Fibroblast of skin of left quadriceps (primary cell): ENCODE data around the gene C3orf49.

ENCODE experiments used
- DNase-seq, 2 experiments: peaks; one replicate each; pipeline ENCODE4 v3.0.0-alpha.2; 2013; ENCODE audit warnings: low read depth in 2 of 2

C3orf49 gene

GRCh38 chr3:63819151-63819398 lies at the start of gene C3orf49:
C3orf49 (plus strand) TSS chr3:63819299; CDS start chr3:63819472, 173 bp downstream.
- DNase-seq: no peak

- DNase-seq: no peak
Observed at GRCh38 chr3:63774781-63775180, 44.3 kb upstream of the C3orf49 start.

- no peak for DNase-seq
Observed at GRCh38 chr3:63779227-63779626, 39.9 kb upstream of the C3orf49 start.

GRCh38 chr3:63791974-63792373 lies 27.1 kb upstream of the C3orf49 start:
- peak; percentile 46 to 54 for DNase-seq

- DNase-seq: no peak
Observed at GRCh38 chr3:63795438-63795837, 23.7 kb upstream of the C3orf49 start.

GRCh38 chr3:63798544-63798943 lies 20.6 kb upstream of the C3orf49 start:
- no peak for DNase-seq

- DNase-seq: no peak
Observed at GRCh38 chr3:63798949-63799348, 20.1 kb upstream of the C3orf49 start.

GRCh38 chr3:63800097-63800496 lies 19.0 kb upstream of the C3orf49 start:
- no peak for DNase-seq

- DNase-seq: no peak
Observed at GRCh38 chr3:63803911-63804310, 15.2 kb upstream of the C3orf49 start.

GRCh38 chr3:63807961-63808565 lies 11.0 kb upstream of the C3orf49 start:
- no peak for DNase-seq

- DNase-seq: no peak
Observed at GRCh38 chr3:63808633-63809032, 10.5 kb upstream of the C3orf49 start.

GRCh38 chr3:63809607-63810006 lies 9.5 kb upstream of the C3orf49 start:
- DNase-seq: no peak

- DNase-seq: no peak
Observed at GRCh38 chr3:63814237-63814636, 4.9 kb upstream of the C3orf49 start.

- DNase-seq: no peak
Observed at GRCh38 chr3:63817225-63817624, 1.9 kb upstream of the C3orf49 start.

GRCh38 chr3:63818282-63819150 lies 583 bp upstream of the C3orf49 start:
- DNase-seq: peak; percentile 32 to 44

GRCh38 chr3:63824309-63824708 lies 5.2 kb downstream of the C3orf49 start:
- DNase-seq: peak; percentile 24 to 31

GRCh38 chr3:63830526-63830925 lies 11.4 kb downstream of the C3orf49 start:
- DNase-seq: no peak

- no peak for DNase-seq
Observed at GRCh38 chr3:63832395-63832794, 13.3 kb downstream of the C3orf49 start.

GRCh38 chr3:63841704-63842103 lies 22.6 kb downstream of the C3orf49 start:
- no peak for DNase-seq

GRCh38 chr3:63842127-63842526 lies 23.0 kb downstream of the C3orf49 start:
- no peak for DNase-seq

- no peak for DNase-seq
Observed at GRCh38 chr3:63845215-63845614, 26.1 kb downstream of the C3orf49 start.

GRCh38 chr3:63847718-63848450 lies 28.8 kb downstream of the C3orf49 start:
- no peak for DNase-seq

- no peak for DNase-seq
Observed at GRCh38 chr3:63849175-63849574, 30.1 kb downstream of the C3orf49 start.
